Osteoblast (primary cell): ENCODE data around the gene CCDC175. TPM values are rescaled to one million over a fixed set of nuclear protein-coding genes. Genes with fewer than 3 reads are reported as not detected.

Source experiments
- DNase-seq: peaks from one replicate; pipeline ENCODE4 v3.0.0; 2011; ENCODE audit warnings: low spot score, mixed read lengths; ENCODE audit not compliant: insufficient read length; ENCODE audit errors: missing footprints
- H2AFZ ChIP-seq: 2 replicates; pipeline ENCODE4 v1.6.0; 2011; ENCODE audit warnings: mild to moderate bottlenecking, low read length
- H3K27ac ChIP-seq: 2 replicates; pipeline ENCODE4 v1.5.1; 2011; ENCODE audit warnings: mild to moderate bottlenecking, low read depth, low read length, moderate library complexity
- H3K27me3 ChIP-seq: 2 replicates; pipeline ENCODE4 v1.6.0; 2012; ENCODE audit warnings: mild to moderate bottlenecking, control low read depth, inconsistent platforms, low read length, moderate library complexity; ENCODE audit not compliant: insufficient read depth
- H3K36me3 ChIP-seq: 2 replicates; pipeline ENCODE4 v1.5.1; 2011; ENCODE audit warnings: mild to moderate bottlenecking, low read length, control low read depth, moderate library complexity; ENCODE audit not compliant: insufficient read depth
- H3K4me1 ChIP-seq: 2 replicates; pipeline ENCODE4 v1.5.1; 2011; ENCODE audit warnings: mild to moderate bottlenecking, low read length, control low read depth, moderate library complexity; ENCODE audit not compliant: insufficient read depth
- H3K4me2 ChIP-seq: 2 replicates; pipeline ENCODE4 v1.6.0; 2011; ENCODE audit warnings: mild to moderate bottlenecking, low read length; ENCODE audit not compliant: insufficient read depth
- H3K4me3 ChIP-seq: fragments of 200-600 bp; sonication (generic); 3 replicates; pipeline ENCODE4 v1.5.1; 2012; ENCODE audit warnings: mild to moderate bottlenecking, low read length, inconsistent platforms; ENCODE audit not compliant: insufficient read depth
- H3K79me2 ChIP-seq: 2 replicates; pipeline ENCODE4 v1.6.0; 2012; ENCODE audit warnings: mild to moderate bottlenecking, low read length, control low read depth, inconsistent platforms; ENCODE audit not compliant: insufficient read depth
- H3K9me3 ChIP-seq: 2 replicates; pipeline ENCODE4 v1.5.1; 2011; ENCODE audit warnings: low read depth, low read length, control low read depth
- H4K20me1 ChIP-seq: 2 replicates; pipeline ENCODE4 v1.6.0; 2012; ENCODE audit warnings: mild to moderate bottlenecking, low read length, control low read depth; ENCODE audit not compliant: insufficient read depth
- CTCF ChIP-seq: IDR thresholded peaks from 2 replicates; pipeline ENCODE4 v1.5.1; 2011; ENCODE audit warnings: mild to moderate bottlenecking, low read depth, low read length, moderate library complexity; ENCODE audit errors: extremely low read depth
- total RNA-seq: library from RNA; depleted of rRNA; stranded (reverse); fragments of >200 nt; gene quantifications from 2 replicates; pipeline ENCODE4 v1.2.3, GENCODE V29; 2012

The CCDC175 gene
- total RNA-seq, 1 donor = not detected

- Histone ChIP-seq H2AFZ (no peak overlapping the region), H3K27me3 (peaks cover 2% of the 10 kb centered on the region), H4K20me1 (no peaks in the 10 kb centered on the region), H3K4me2 (no peak overlapping the region), H3K36me3 (no peaks in the 10 kb centered on the region), H3K27ac (no peak overlapping the region), H3K9me3 (no peaks in the 10 kb centered on the region), H3K4me1 (no peaks in the 10 kb centered on the region), H3K79me2 (no peaks in the 10 kb centered on the region), H3K4me3 (no peak overlapping the region)
- TF ChIP-seq CTCF = no peak
- DNase-seq = no peak
Measured at GRCh38 chr14:59565087-59565486, 11.5 kb downstream of the CCDC175 start.

- H3K9me3 ChIP-seq = no peaks in the 10 kb centered on the region
- H3K27me3 ChIP-seq = peaks cover 2% of the 10 kb centered on the region
- DNase-seq = no peak
- no peak overlapping the region for H3K27ac ChIP-seq
- no peak overlapping the region for H3K4me2 ChIP-seq
- H3K4me1 ChIP-seq = no peaks in the 10 kb centered on the region
- no peak overlapping the region for H2AFZ ChIP-seq
- H3K4me3 ChIP-seq = no peak overlapping the region
- H3K79me2 ChIP-seq = no peaks in the 10 kb centered on the region
- H4K20me1 ChIP-seq = no peaks in the 10 kb centered on the region
- no peak for TF ChIP-seq CTCF
- no peaks in the 10 kb centered on the region for H3K36me3 ChIP-seq
Measured at GRCh38 chr14:59564366-59564765, 12.2 kb downstream of the CCDC175 start.

DNA sequence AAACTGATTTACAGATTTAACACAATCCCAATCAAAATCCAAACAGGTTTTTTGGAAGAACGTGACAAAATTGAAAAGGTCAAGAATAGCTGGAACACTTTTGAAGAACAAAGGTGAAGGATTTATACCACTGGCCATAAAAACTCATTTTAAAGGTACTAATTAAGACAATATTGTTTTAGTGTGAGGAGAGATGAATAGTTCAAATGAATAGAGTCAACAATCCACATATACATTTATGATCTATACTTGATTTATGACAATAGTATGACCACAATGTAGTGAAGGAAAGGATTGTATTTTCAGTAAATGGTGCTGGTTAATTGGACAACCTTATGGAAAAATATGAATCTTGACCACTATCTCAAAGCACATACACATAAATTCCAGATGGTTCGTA is 29.3 kb downstream of the CCDC175 start:
- TF ChIP-seq CTCF = no peak
- Histone ChIP-seq H3K79me2 (no peaks in the 10 kb centered on the region), H3K27me3 (peaks cover 4% of the 10 kb centered on the region), H3K9me3 (no peaks in the 10 kb centered on the region), H2AFZ (no peak overlapping the region), H3K4me3 (no peak overlapping the region), H3K4me1 (peaks cover 6% of the 10 kb centered on the region), H4K20me1 (no peaks in the 10 kb centered on the region), H3K36me3 (no peaks in the 10 kb centered on the region), H3K4me2 (no peak overlapping the region), H3K27ac (no peak overlapping the region)
- no peak for DNase-seq

DNA sequence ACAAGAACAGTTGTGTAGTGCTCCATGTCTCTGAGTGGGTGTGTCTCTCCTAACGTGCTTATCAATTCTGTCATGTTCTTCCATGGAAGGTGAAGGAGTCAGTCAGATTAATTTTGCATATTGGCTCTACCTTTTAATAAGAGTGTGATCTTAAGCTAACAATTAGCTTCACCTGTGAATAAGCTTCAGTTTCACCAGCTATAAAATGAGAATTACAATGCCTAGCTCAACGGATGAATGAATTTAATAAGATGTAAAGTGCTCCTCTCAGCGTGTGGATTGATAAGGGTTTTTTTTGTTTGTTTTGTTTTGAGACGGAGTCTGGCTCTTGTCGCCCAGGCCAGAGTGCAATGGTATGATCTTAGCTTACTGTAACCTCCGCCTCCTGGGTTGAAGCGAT is 32.7 kb downstream of the CCDC175 start:
- H3K27me3 ChIP-seq = peaks cover 4% of the 10 kb centered on the region
- no peaks in the 10 kb centered on the region for H4K20me1 ChIP-seq
- no peak overlapping the region for H3K27ac ChIP-seq
- H3K9me3 ChIP-seq = no peaks in the 10 kb centered on the region
- DNase-seq = no peak
- no peaks in the 10 kb centered on the region for H3K36me3 ChIP-seq
- no peak for TF ChIP-seq CTCF
- peaks cover 6% of the 10 kb centered on the region for H3K4me1 ChIP-seq
- no peak overlapping the region for H3K4me3 ChIP-seq
- no peak overlapping the region for H2AFZ ChIP-seq
- no peak overlapping the region for H3K4me2 ChIP-seq
- no peaks in the 10 kb centered on the region for H3K79me2 ChIP-seq
